GM23338 (cell line): Measurements from ENCODE around the gene NMD3. TPM values are rescaled to one million over a fixed set of nuclear protein-coding genes. Genes with fewer than 3 reads are reported as not detected.
A peak's percentile ranks its signal among the peaks of the same experiment; 100 is the strongest.

Experiments
- ATAC-seq: fragments of 200-7000 bp; cut with Tn5 transposase; 3 replicates; pipeline ENCODE4 v1.9.1; 2020
- DNase-seq: peaks from one replicate; pipeline ENCODE4 v3.0.0-alpha.2; 2015; ENCODE audit warnings: low spot score
- H2AFZ ChIP-seq: fragments of 200-600 bp; sonication (generic); 2 replicates; pipeline ENCODE4 v1.8.0; 2016; ENCODE audit warnings: antibody characterized with exemption, mild to moderate bottlenecking, moderate library complexity
- H3F3A ChIP-seq: fragments of 200-600 bp; sonication (generic); replicated peaks from 2 replicates; pipeline ENCODE4 v1.8.0; 2017; ENCODE audit warnings: antibody characterized with exemption, mixed run types, low read depth
- H3K27ac ChIP-seq: fragments of 200-600 bp; sonication (generic); 2 replicates; pipeline ENCODE4 v1.6.1; 2016; ENCODE audit warnings: low read depth
- H3K27me3 ChIP-seq: fragments of 200-600 bp; sonication (generic); 2 replicates; pipeline ENCODE4 v1.8.0; 2016; ENCODE audit warnings: mild to moderate bottlenecking, mixed run types, moderate library complexity; ENCODE audit not compliant: insufficient read depth
- H3K36me3 ChIP-seq: fragments of 200-600 bp; sonication (generic); 2 replicates; pipeline ENCODE4 v1.8.0; 2016; ENCODE audit warnings: mild to moderate bottlenecking; ENCODE audit not compliant: insufficient read depth
- H3K4me1 ChIP-seq: fragments of 200-600 bp; sonication (generic); 2 replicates; pipeline ENCODE4 v1.8.0; 2016; ENCODE audit warnings: mild to moderate bottlenecking, moderate library complexity; ENCODE audit not compliant: insufficient read depth
- H3K4me2 ChIP-seq: fragments of 200-600 bp; sonication (generic); 2 replicates; pipeline ENCODE4 v1.7.1; 2017; ENCODE audit warnings: mixed run types
- H3K4me3 ChIP-seq: fragments of 200-600 bp; sonication (generic); 2 replicates; pipeline ENCODE4 v1.6.1; 2016; ENCODE audit warnings: mixed run types
- H3K79me2 ChIP-seq: fragments of 200-600 bp; sonication (generic); replicated peaks from 2 replicates; pipeline ENCODE4 v1.8.0; 2017; ENCODE audit warnings: mild to moderate bottlenecking; ENCODE audit not compliant: insufficient read depth
- H3K9me2 ChIP-seq: fragments of 200-600 bp; sonication (generic); 2 replicates; pipeline ENCODE4 v1.8.0; 2017; ENCODE audit not compliant: insufficient read depth
- H4K20me1 ChIP-seq: fragments of 200-600 bp; sonication (generic); replicated peaks from 2 replicates; pipeline ENCODE4 v1.8.0; 2017; ENCODE audit warnings: mild to moderate bottlenecking; ENCODE audit not compliant: insufficient read depth
- H3K27ac Mint-ChIP-seq: 2 replicates; pipeline ENCODE4 v1.8.0; 2020; ENCODE audit warnings: inconsistent platforms, mild to moderate bottlenecking, moderate library complexity, mixed read lengths
- H3K27me3 Mint-ChIP-seq: 3 replicates; pipeline ENCODE4 v1.8.0; 2022; ENCODE audit warnings: low read depth, mild to moderate bottlenecking, moderate library complexity, mixed read lengths, inconsistent platforms; ENCODE audit not compliant: insufficient read depth, poor library complexity
- H3K36me3 Mint-ChIP-seq: 3 replicates; pipeline ENCODE4 v1.8.0; 2021; ENCODE audit warnings: low read depth, mild to moderate bottlenecking, inconsistent platforms, moderate library complexity, mixed read lengths
- H3K4me1 Mint-ChIP-seq: 3 replicates; pipeline ENCODE4 v1.8.0; 2020; ENCODE audit warnings: mild to moderate bottlenecking, inconsistent platforms, mixed read lengths
- H3K4me3 Mint-ChIP-seq: 3 replicates; pipeline ENCODE4 v1.8.0; 2021; ENCODE audit warnings: moderate library complexity, mild to moderate bottlenecking, inconsistent platforms, mixed read lengths
- H3K9me3 Mint-ChIP-seq: 3 replicates; pipeline ENCODE4 v1.8.0; 2020; ENCODE audit warnings: moderate library complexity, mild to moderate bottlenecking, inconsistent platforms, mixed read lengths
- CREB1 ChIP-seq: fragments of 250-450 bp; sonication (Bioruptor Pico); IDR thresholded peaks from 2 replicates; pipeline ENCODE4 v1.5.0; 2020; ENCODE audit warnings: low read depth, mild to moderate bottlenecking, moderate library complexity
- CTCF ChIP-seq, 2 experiments: fragments of 200-600 bp in 1 of 2; sonication (generic) in 1 of 2; conservative IDR thresholded peaks; 2 replicates each; pipeline versions ENCODE4 v1.5.1 to v1.6.1; 2016 to 2017; ENCODE audit warnings: antibody characterized with exemption in 2 of 2, low read depth in 2 of 2, mild to moderate bottlenecking in 2 of 2, moderate library complexity in 1 of 2
- ETS1 ChIP-seq: IDR thresholded peaks from 2 replicates; pipeline ENCODE4 v1.6.1; 2016; ENCODE audit warnings: antibody characterized with exemption
- EZH2 ChIP-seq: fragments of 200-600 bp; sonication (generic); IDR thresholded peaks from one replicate; pipeline ENCODE4 v1.8.0; 2017; ENCODE audit warnings: antibody characterized with exemption, mild to moderate bottlenecking, low read depth; ENCODE audit not compliant: unreplicated experiment
- EZH2phosphoT487 ChIP-seq: fragments of 200-600 bp; sonication (generic); IDR thresholded peaks from one replicate; pipeline ENCODE4 v1.8.1; 2018; ENCODE audit warnings: antibody characterized with exemption; ENCODE audit not compliant: unreplicated experiment
- JUNB ChIP-seq: IDR thresholded peaks from one replicate; pipeline ENCODE4 v1.6.1; 2016; ENCODE audit warnings: antibody characterized with exemption; ENCODE audit not compliant: unreplicated experiment
- NANOG ChIP-seq: IDR thresholded peaks from 2 replicates; pipeline ENCODE4 v1.6.1; 2016; ENCODE audit warnings: antibody characterized with exemption, borderline replicate concordance
- POLR2AphosphoS5 ChIP-seq: IDR thresholded peaks from 2 replicates; pipeline ENCODE4 v1.6.1; 2016; ENCODE audit warnings: antibody characterized with exemption, low read depth
- REST ChIP-seq: IDR thresholded peaks from one replicate; pipeline ENCODE4 v1.6.1; 2018; ENCODE audit warnings: antibody characterized with exemption; ENCODE audit not compliant: unreplicated experiment
- STAT1 ChIP-seq: IDR thresholded peaks from one replicate; pipeline ENCODE4 v1.6.1; 2016; ENCODE audit warnings: antibody characterized with exemption; ENCODE audit not compliant: unreplicated experiment
- ZNF331 ChIP-seq: fragments of 250-450 bp; sonication (Bioruptor Pico); IDR thresholded peaks from 2 replicates; pipeline ENCODE4 v1.5.0; 2020; ENCODE audit warnings: low read depth, mild to moderate bottlenecking, moderate library complexity
- ZNF462 ChIP-seq: fragments of 250-450 bp; sonication (Bioruptor Pico); IDR thresholded peaks from 2 replicates; pipeline ENCODE4 v1.5.0; 2020; ENCODE audit warnings: mild to moderate bottlenecking, moderate library complexity
- polyA plus RNA-seq: library from polyadenylated mRNA; unstranded; fragments of >200 nt; fragmentation: Nextera tagmentation; extraction: Ambion mirVana; gene quantifications from 2 replicates; pipeline ENCODE4 v1.2.1, GENCODE V29; 2016
- total RNA-seq: library from RNA; depleted of rRNA; stranded (reverse); fragments of >200 nt; shearing (Covaris generic); gene quantifications from 2 replicates; pipeline ENCODE4 v1.2.3, GENCODE V29; 2014

Gene NMD3
- total and polyA plus RNA-seq, 2 experiments from 2014 or later, result 27.3 to 67.4 TPM

GRCh38 chr3:161175506-161175905 lies 45.6 kb upstream of the NMD3 start (continued):
- TF ChIP-seq ZNF462 (CRISPR knock-in tag) (no peak), POLR2AphosphoS5 (no peak), JUNB (no peak)

GRCh38 chr3:161177991-161178390 lies 43.1 kb upstream of the NMD3 start:
- Mint-ChIP-seq H3K27me3 (no peaks in the 10 kb centered on the region), H3K36me3 (no peaks in the 10 kb centered on the region; the same call in 1 of the 3 replicates), H3K4me3 (no peak overlapping the region), H3K4me1 (no peaks in the 10 kb centered on the region), H3K9me3 (peaks cover 17% of the 10 kb centered on the region; the same call in 2 of the 3 replicates), H3K27ac (no peak overlapping the region)
- Histone ChIP-seq H3K27me3 (no peaks in the 10 kb centered on the region), H2AFZ (peak overlapping the region; percentile 23; the same call in 1 of the 2 replicates), H3F3A (no peaks in the 10 kb centered on the region), H3K9me2 (peaks cover 6% of the 10 kb centered on the region; the same call in 1 of the 2 replicates), H3K79me2 (no peaks in the 10 kb centered on the region), H3K4me3 (no peak overlapping the region), H4K20me1 (no peaks in the 10 kb centered on the region), H3K4me1 (no peaks in the 10 kb centered on the region), H3K4me2 (no peak overlapping the region), H3K36me3 (no peaks in the 10 kb centered on the region), H3K27ac (no peak overlapping the region)
- ATAC-seq (no peak), DNase-seq (no peak)
- TF ChIP-seq EZH2phosphoT487 (no peak), STAT1 (no peak), CTCF (conservative IDR thresholded peaks at IDR 0.05; ENCODE audit: low read depth in 2 of 2) (no peak), JUNB (no peak), ZNF331 (CRISPR knock-in tag) (no peak), NANOG (no peak), REST (no peak), EZH2 (no peak), CREB1 (CRISPR knock-in tag) (no peak), ETS1 (no peak), POLR2AphosphoS5 (no peak)
